BE2C (cell line): ENCODE measurements around the gene FCRL1.

Source experiments
- DNase-seq: peaks from one replicate; pipeline ENCODE4 v3.0.0-alpha.2; 2020
- H3K27me3 ChIP-seq: fragments of 250-450 bp; sonication (Bioruptor Pico); 2 replicates; pipeline ENCODE4 v1.5.1; 2020; ENCODE audit warnings: mild to moderate bottlenecking
- H3K36me3 ChIP-seq: fragments of 250-450 bp; sonication (Bioruptor Pico); 2 replicates; pipeline ENCODE4 v1.5.1; 2020; ENCODE audit warnings: mild to moderate bottlenecking
- H3K4me1 ChIP-seq: fragments of 250-450 bp; sonication (Bioruptor Pico); 2 replicates; pipeline ENCODE4 v1.5.1; 2020
- H3K4me3 ChIP-seq: 2 replicates; pipeline ENCODE4 v1.5.1; 2011; ENCODE audit warnings: low read depth, low read length
- H3K9me3 ChIP-seq: fragments of 250-450 bp; sonication (Bioruptor Pico); 2 replicates; pipeline ENCODE4 v1.5.1; 2020
- CTCF ChIP-seq: IDR thresholded peaks from 2 replicates; pipeline ENCODE4 v1.5.1; 2012; ENCODE audit warnings: mild to moderate bottlenecking, low read depth, low read length

Gene FCRL1

GRCh38 chr1:157819215-157819614, 705 bp downstream of the FCRL1 start:
- TF ChIP-seq CTCF = no peak
- no peak for DNase-seq
- Histone ChIP-seq H3K27me3 (no peaks in the 10 kb centered on the region), H3K4me3 (no peak overlapping the region), H3K36me3 (no peaks in the 10 kb centered on the region), H3K4me1 (no peaks in the 10 kb centered on the region), H3K9me3 (no peaks in the 10 kb centered on the region)

GRCh38 chr1:157813269-157813668, 6.7 kb downstream of the FCRL1 start:
- TF ChIP-seq CTCF = no peak
- Histone ChIP-seq H3K9me3 (no peaks in the 10 kb centered on the region), H3K36me3 (no peaks in the 10 kb centered on the region), H3K4me1 (no peaks in the 10 kb centered on the region), H3K27me3 (no peaks in the 10 kb centered on the region), H3K4me3 (no peak overlapping the region)
- DNase-seq = no peak

- Histone ChIP-seq H3K27me3 (no peaks in the 10 kb centered on the region), H3K36me3 (no peaks in the 10 kb centered on the region), H3K4me3 (no peak overlapping the region), H3K9me3 (no peaks in the 10 kb centered on the region), H3K4me1 (no peaks in the 10 kb centered on the region)
- no peak for DNase-seq
- TF ChIP-seq CTCF = no peak
Observed at GRCh38 chr1:157806431-157807149, 13.3 kb downstream of the FCRL1 start.

DNA sequence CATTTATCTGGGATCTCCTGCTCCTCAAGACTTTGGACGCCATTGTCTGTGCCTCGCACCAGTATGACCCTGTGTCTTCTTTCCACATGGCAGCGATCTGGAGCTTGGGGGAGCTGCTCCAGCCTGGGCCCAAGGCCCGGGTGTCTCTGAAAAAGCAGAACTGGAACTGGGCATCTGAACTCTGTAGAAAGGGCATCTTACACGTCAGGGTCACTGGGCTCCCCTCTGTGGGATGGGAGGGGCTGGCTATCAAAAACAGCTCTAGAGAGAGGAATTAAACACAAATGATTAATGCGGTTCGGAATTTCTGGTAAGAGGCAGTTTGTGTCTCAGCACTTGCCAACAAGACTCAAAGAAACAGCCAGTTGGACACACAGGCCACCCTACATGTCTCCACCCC, 16.1 kb downstream of the FCRL1 start:
- no peaks in the 10 kb centered on the region for H3K27me3 ChIP-seq
- H3K4me1 ChIP-seq = no peaks in the 10 kb centered on the region
- H3K36me3 ChIP-seq = no peaks in the 10 kb centered on the region
- no peak overlapping the region for H3K4me3 ChIP-seq
- H3K9me3 ChIP-seq = no peaks in the 10 kb centered on the region
- no peak for DNase-seq
- TF ChIP-seq CTCF = no peak

- H3K36me3 ChIP-seq = no peaks in the 10 kb centered on the region
- no peak for DNase-seq
- H3K4me3 ChIP-seq = no peak overlapping the region
- no peaks in the 10 kb centered on the region for H3K27me3 ChIP-seq
- no peaks in the 10 kb centered on the region for H3K9me3 ChIP-seq
- no peaks in the 10 kb centered on the region for H3K4me1 ChIP-seq
- no peak for TF ChIP-seq CTCF
Observed at GRCh38 chr1:157799996-157800395, 19.9 kb downstream of the FCRL1 start.

- Histone ChIP-seq H3K27me3 (no peaks in the 10 kb centered on the region), H3K4me1 (no peaks in the 10 kb centered on the region)
- no peak for DNase-seq
Observed at GRCh38 chr1:157798211-157798610, 21.7 kb downstream of the FCRL1 start.

More at GRCh38 chr1:157798211-157798610, 21.7 kb downstream of the FCRL1 start:
- TF ChIP-seq CTCF = no peak
- Histone ChIP-seq H3K4me3 (no peak overlapping the region), H3K9me3 (no peaks in the 10 kb centered on the region), H3K36me3 (no peaks in the 10 kb centered on the region)
